ENCODE measurements around the gene RCBTB2.

Gene RCBTB2

GRCh38 chr13:48443442-48444208, 89.3 kb downstream of the RCBTB2 start:
- DNase-seq = no peak
